Measurements from ENCODE around the gene MPP2. TPM values are rescaled to one million over a fixed set of nuclear protein-coding genes. Genes with fewer than 3 reads are reported as not detected.
"Not testable (repeated sequence)": the region's sequence is repeated elsewhere in the genome, so short reads cannot be mapped to it uniquely, and the experiment has no call there.

The MPP2 gene
- polyA plus RNA-seq, 1 of the 3 experiments (the other 2 are of a cell fraction): 8.3 TPM

- TF ChIP-seq TAF1 (IDR thresholded peaks at IDR 0.05; ENCODE audit: borderline replicate concordance, low read depth, low read length) (no peak), USF2 (IDR thresholded peaks at IDR 0.05; ENCODE audit: borderline replicate concordance, low read depth, low read length) (no peak)
- TF ChIP-seq, protein P1, sequence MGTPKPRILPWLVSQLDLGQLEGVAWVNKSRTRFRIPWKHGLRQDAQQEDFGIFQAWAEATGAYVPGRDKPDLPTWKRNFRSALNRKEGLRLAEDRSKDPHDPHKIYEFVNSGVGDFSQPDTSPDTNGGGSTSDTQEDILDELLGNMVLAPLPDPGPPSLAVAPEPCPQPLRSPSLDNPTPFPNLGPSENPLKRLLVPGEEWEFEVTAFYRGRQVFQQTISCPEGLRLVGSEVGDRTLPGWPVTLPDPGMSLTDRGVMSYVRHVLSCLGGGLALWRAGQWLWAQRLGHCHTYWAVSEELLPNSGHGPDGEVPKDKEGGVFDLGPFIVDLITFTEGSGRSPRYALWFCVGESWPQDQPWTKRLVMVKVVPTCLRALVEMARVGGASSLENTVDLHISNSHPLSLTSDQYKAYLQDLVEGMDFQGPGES (IDR thresholded peaks at IDR 0.05; ENCODE audit: low read depth, low read length): no peak
These were observed 63.1 kb downstream of the MPP2 start (continued) for GRCh38 chr17:43844241-43844640.

DNA sequence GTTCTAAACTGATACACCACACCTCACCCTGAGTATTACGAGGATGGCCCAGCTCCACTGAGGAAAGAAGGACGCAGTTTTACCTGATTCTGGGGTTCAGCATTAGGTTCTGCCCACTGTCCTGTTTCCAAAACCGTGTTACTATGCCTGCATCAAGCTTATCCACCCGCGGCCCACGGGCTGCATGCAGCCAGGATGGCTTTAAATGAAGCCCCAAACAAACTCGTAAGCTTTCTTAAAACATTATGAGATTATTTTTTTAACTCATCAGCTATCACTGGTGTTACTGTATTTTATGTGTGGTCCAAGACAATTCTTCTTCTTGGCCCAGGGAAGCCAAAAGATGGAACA, 64.4 kb downstream of the MPP2 start:
- H4K20me1 ChIP-seq (ENCODE audit: insufficient read depth): no peaks in the 10 kb centered on the region
- H3K9me2 ChIP-seq: no peaks in the 10 kb centered on the region
- no peaks in the 10 kb centered on the region for H3K79me2 ChIP-seq (ENCODE audit: insufficient read depth)
- H3K9ac ChIP-seq: no peak overlapping the region
- no peak for DNase-seq
- TF ChIP-seq RCOR1 (IDR thresholded peaks at IDR 0.05; ENCODE audit: low read length) (no peak), FOXM1 (IDR thresholded peaks at IDR 0.05; ENCODE audit: low read depth) (no peak), GATA2 (CRISPR knock-in tag; IDR thresholded peaks at IDR 0.05) (no peak), POLR2AphosphoS5 (IDR thresholded peaks at IDR 0.05; ENCODE audit: low read depth, low read length) (no peak), SMC3 (IDR thresholded peaks at IDR 0.05; ENCODE audit: low read depth, low read length) (no peak), RAD21 (IDR thresholded peaks at IDR 0.05; ENCODE audit: low read length) (no peak)
- no peaks in the 10 kb centered on the region for H3K36me3 ChIP-seq (replicated peaks in 1 of 2; ENCODE audit: control insufficient read depth in 1 of 2, insufficient read depth in 2 of 2, low read length in 1 of 2)
- POLR2A ChIA-PET: interaction anchor here (0.6 to 1.1 kb wide), 2 partner anchors 13 to 297 kb away, joined by 3 read pairs; partner anchors contain the start of gene ETV4
- CTCF ChIA-PET: interaction anchor here (0.7 to 1.2 kb wide), 4 partner anchors 9 to 151 kb away, joined by 3 to 5 read pairs (median 4); no protein-coding TSS in a partner anchor
- no peak overlapping the region for H2AFZ ChIP-seq (ENCODE audit: low read depth)
- H3K9me3 ChIP-seq: no peaks in the 10 kb centered on the region
- no peak overlapping the region for H3K27ac ChIP-seq (ENCODE audit: low read depth in 2 of 2, low read length in 1 of 2)
- peaks cover 7% of the 10 kb centered on the region for H3F3A ChIP-seq (replicated peaks; ENCODE audit: insufficient read depth)
- peaks cover 0 to 10% of the 10 kb centered on the region in 2 experiments; a peak in 1 of 4 replicates for H3K4me1 ChIP-seq (ENCODE audit: control insufficient read depth in 1 of 2, insufficient read depth in 2 of 2, low read depth in 1 of 2, low read length in 1 of 2)
- H3K4me2 ChIP-seq: no peak overlapping the region
- no peak overlapping the region for H3K4me3 ChIP-seq (ENCODE audit: low read depth in 2 of 2, low read length in 1 of 2)
- 72% methylated on average over 7 of the region's 7 CpGs for WGBS (ENCODE audit: low lambda C conversion rate)
- H3K27me3 ChIP-seq (ENCODE audit: insufficient read depth): no peaks in the 10 kb centered on the region

DNA sequence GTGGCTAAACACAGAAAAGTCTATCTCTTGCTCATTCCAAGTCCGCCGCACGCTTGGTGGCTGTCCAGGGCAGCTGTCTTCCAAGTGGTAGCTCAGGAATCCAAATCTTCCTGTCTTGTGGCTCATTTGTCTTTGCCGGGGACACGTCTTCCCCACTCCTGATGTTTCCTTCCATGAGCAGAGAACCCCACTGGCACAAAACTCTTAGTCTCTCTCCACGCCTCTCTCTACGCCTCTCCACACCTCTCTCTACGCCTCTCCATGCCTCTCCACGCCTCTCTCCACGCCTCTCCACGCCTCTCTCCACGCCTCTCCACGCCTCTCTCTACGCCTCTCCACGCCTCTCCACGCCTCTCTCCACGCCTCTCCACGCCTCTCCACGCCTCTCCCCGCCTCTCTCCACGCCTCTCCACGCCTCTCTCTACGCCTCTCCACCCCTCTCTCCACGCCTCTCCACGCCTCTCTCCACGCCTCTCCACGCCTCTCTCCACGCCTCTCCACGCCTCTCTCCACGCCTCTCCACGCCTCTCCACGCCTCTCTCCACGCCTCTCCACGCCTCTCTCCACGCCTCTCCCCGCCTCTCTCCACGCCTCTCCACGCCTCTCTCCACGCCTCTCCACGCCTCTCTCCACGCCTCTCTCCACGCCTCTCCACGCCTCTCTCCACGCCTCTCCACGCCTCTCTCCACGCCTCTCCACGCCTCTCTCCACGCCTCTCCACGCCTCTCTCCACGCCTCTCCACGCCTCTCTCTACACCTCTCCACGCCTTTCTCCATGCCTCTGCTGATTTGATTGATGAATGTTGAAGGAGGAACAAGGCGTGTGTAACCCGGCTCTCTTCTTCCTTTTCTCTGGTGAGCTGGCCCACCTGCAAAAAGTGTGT, 65.0 kb downstream of the MPP2 start:
- not testable (repeated sequence) for H3K4me2 ChIP-seq; H3K36me3 ChIP-seq (replicated peaks in 1 of 2; ENCODE audit: control insufficient read depth in 1 of 2, insufficient read depth in 2 of 2, low read length in 1 of 2); H2AFZ ChIP-seq (ENCODE audit: low read depth); H3F3A ChIP-seq (replicated peaks; ENCODE audit: insufficient read depth); H4K20me1 ChIP-seq (ENCODE audit: insufficient read depth); DNase-seq; H3K4me3 ChIP-seq (ENCODE audit: low read depth in 2 of 2, low read length in 1 of 2); H3K4me1 ChIP-seq (ENCODE audit: control insufficient read depth in 1 of 2, insufficient read depth in 2 of 2, low read depth in 1 of 2, low read length in 1 of 2); H3K9me3 ChIP-seq; H3K9ac ChIP-seq; H3K9me2 ChIP-seq; H3K27ac ChIP-seq (ENCODE audit: low read depth in 2 of 2, low read length in 1 of 2); H3K27me3 ChIP-seq (ENCODE audit: insufficient read depth); H3K79me2 ChIP-seq (ENCODE audit: insufficient read depth)
- ChIA-PET CTCF (interaction anchor here (0.8 to 1.3 kb wide), 6 partner anchors 36 to 152 kb away, joined by 3 to 5 read pairs (median 4); no protein-coding TSS in a partner anchor), POLR2A (interaction anchor here (0.7 to 1.1 kb wide), 2 partner anchors 13 to 661 kb away, joined by 3 read pairs; partner anchors contain the start of gene GPATCH8)
- WGBS (ENCODE audit: low lambda C conversion rate): 85% methylated on average over 54 of the region's 54 CpGs

Measured in SK-N-SH (cell line).